CD4-positive, CD25-positive, alpha-beta regulatory T cell (primary cell): Measurements from ENCODE around the gene TTC7B. TPM values are rescaled to one million over a fixed set of nuclear protein-coding genes. Genes with fewer than 3 reads are reported as not detected.

Experiments
- ATAC-seq, 2 donors: fragments of 150-1000 bp; cut with Tn5 transposase; one replicate each; pipeline ENCODE4 v1.10.0; 2021; ENCODE audit warnings: low read depth in 2 of 2, moderate number of reproducible peaks in 2 of 2, moderate library complexity in 1 of 2
- DNase-seq, 3 donors: peaks; one replicate each; pipeline versions ENCODE4 v3.0.0 to v3.0.0-alpha.2; 2012 to 2022; ENCODE audit warnings: mixed read lengths in 1 of 3
- H3K27ac ChIP-seq: one replicate; pipeline ENCODE4 v1.7.0; 2013; ENCODE audit warnings: mild to moderate bottlenecking, low read length; ENCODE audit not compliant: insufficient read depth, poor library complexity, severe bottlenecking
- H3K27me3 ChIP-seq: one replicate; pipeline ENCODE4 v1.7.0; 2013; ENCODE audit warnings: low read length; ENCODE audit not compliant: control insufficient read depth, insufficient read depth
- H3K36me3 ChIP-seq: one replicate; pipeline ENCODE4 v1.7.0; 2013; ENCODE audit warnings: mild to moderate bottlenecking, low read length, moderate library complexity; ENCODE audit not compliant: control insufficient read depth, insufficient read depth
- H3K4me1 ChIP-seq: 2 replicates; pipeline ENCODE4 v1.7.0; 2013; ENCODE audit warnings: mild to moderate bottlenecking, low read length; ENCODE audit not compliant: insufficient read depth, control insufficient read depth, poor library complexity, severe bottlenecking
- H3K4me3 ChIP-seq: one replicate; pipeline ENCODE4 v1.7.0; 2013; ENCODE audit warnings: low read depth, mild to moderate bottlenecking, low read length, moderate library complexity
- H3K9me3 ChIP-seq, 2 experiments: 1 replicate in 1 of 2; 2 replicates in 1 of 2; pipeline ENCODE4 v1.7.0; 2013; ENCODE audit warnings: low read length in 2 of 2, mild to moderate bottlenecking in 1 of 2, moderate library complexity in 1 of 2; ENCODE audit not compliant: control insufficient read depth in 2 of 2
- H3K27ac Mint-ChIP-seq, 3 donors: one replicate each; pipeline ENCODE4 v1.8.0; 2020 to 2022; ENCODE audit warnings: mild to moderate bottlenecking in 3 of 3, mixed read lengths in 3 of 3, moderate library complexity in 2 of 3
- H3K27me3 Mint-ChIP-seq: one replicate; pipeline ENCODE4 v1.8.0; 2022; ENCODE audit warnings: mild to moderate bottlenecking, mixed read lengths
- H3K36me3 Mint-ChIP-seq: one replicate; pipeline ENCODE4 v1.8.0; 2020; ENCODE audit warnings: mixed read lengths
- H3K4me1 Mint-ChIP-seq, 4 donors: one replicate each; pipeline ENCODE4 v1.8.0; 2020 to 2022; ENCODE audit warnings: mixed read lengths in 4 of 4, mild to moderate bottlenecking in 1 of 4
- H3K4me3 Mint-ChIP-seq, 4 donors: one replicate each; pipeline ENCODE4 v1.8.0; 2020 to 2022; ENCODE audit warnings: mild to moderate bottlenecking in 4 of 4, mixed read lengths in 4 of 4, moderate library complexity in 3 of 4
- H3K9me3 Mint-ChIP-seq, 7 donors: one replicate each; pipeline ENCODE4 v1.8.0; 2020 to 2022; ENCODE audit warnings: mixed read lengths in 7 of 7, mild to moderate bottlenecking in 3 of 7, moderate library complexity in 2 of 7
- polyA plus RNA-seq, 4 donors: library from polyadenylated mRNA; unstranded; fragments of 300-500 nt; fragmentation: Illumina TruSeq; gene quantifications; one replicate each; pipeline ENCODE4 v1.2.3, GENCODE V29; 2021
- total RNA-seq: library from RNA; stranded (reverse); gene quantifications from one replicate; pipeline ENCODE4 v1.2.3, GENCODE V29; 2022

TTC7B gene
- total and polyA plus RNA-seq, 5 donors from 2014 or later: 0.88 to 7.8 (median 1.0) TPM

DNA sequence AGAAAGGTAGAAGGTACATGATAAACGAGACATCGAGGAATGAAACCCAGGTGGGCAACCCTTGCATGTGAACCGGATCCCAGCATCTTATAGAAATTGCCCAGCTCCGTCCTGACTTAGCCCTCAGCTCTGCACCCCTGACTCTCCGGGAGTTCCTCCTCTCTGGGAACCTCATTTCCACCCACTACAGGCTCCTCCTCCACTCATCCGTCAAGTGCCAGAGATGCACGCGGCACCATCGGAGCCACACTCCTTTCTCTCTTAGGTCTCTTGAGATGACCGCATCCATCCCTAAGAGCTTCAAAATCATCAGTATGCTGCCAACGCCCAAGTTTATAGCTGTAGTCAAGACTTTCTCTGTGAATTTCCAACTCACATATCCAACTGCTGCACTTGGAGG is 84.7 kb downstream of the TTC7B start:
- Histone ChIP-seq H3K4me3 (no peak overlapping the region), H3K36me3 (no peaks in the 10 kb centered on the region), H3K9me3 (no peaks in the 10 kb centered on the region), H3K27ac (no peak overlapping the region), H3K4me1 (no peaks in the 10 kb centered on the region), H3K27me3 (no peaks in the 10 kb centered on the region)
- H3K36me3 Mint-ChIP-seq: no peaks in the 10 kb centered on the region
- peaks cover 0 to 2% (median 0%) of the 10 kb centered on the region in 7 donors for H3K9me3 Mint-ChIP-seq
- peaks cover 17% of the 10 kb centered on the region for H3K27me3 Mint-ChIP-seq
- peak overlapping the region in 1 of 3 donors; percentile 25 for H3K27ac Mint-ChIP-seq
- H3K4me3 Mint-ChIP-seq: no peak overlapping the region
- DNase-seq (no peak), ATAC-seq (no peak)
- peaks cover 0 to 2% (median 0%) of the 10 kb centered on the region in 4 donors for H3K4me1 Mint-ChIP-seq

DNA sequence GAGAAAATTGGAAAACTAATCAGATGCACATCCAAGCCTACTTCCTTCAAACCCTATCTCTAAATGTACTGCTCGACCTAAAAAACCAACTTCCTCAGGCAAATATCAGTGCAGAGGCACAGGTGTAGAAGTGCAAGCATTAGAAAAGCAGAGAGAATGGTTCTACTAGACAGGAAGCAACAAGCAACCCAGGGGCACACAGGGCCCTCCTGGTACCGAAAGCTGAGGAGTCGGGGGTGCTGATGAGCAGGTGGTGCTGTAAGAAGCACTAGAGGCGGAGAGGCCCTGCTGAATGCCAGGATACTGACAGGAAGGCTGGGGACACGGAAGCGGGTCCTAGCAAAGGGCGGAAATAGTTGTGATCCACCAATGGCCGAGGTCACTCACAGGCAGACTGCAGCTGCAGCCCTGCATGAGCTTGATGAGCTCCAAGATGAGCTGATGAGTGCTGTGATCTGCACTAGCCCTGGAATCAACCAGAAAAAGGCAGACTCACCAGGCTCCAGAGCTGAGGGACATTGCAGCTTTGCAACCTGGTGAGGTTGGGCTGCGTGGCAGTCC is 85.9 kb downstream of the TTC7B start:
- Mint-ChIP-seq H3K27me3 (peaks cover 18% of the 10 kb centered on the region), H3K4me3 (peak overlapping the region in 1 of 4 donors; percentile 21), H3K9me3 (peaks cover 0 to 3% (median 0%) of the 10 kb centered on the region in 7 donors), H3K27ac (peak overlapping the region in 1 of 3 donors; percentile 52), H3K4me1 (peaks cover 0 to 2% (median 0%) of the 10 kb centered on the region in 4 donors), H3K36me3 (no peaks in the 10 kb centered on the region)
- no peak overlapping the region for H3K27ac ChIP-seq
- no peak for ATAC-seq
- no peak overlapping the region for H3K4me3 ChIP-seq
- H3K4me1 ChIP-seq: no peaks in the 10 kb centered on the region
- no peaks in the 10 kb centered on the region for H3K36me3 ChIP-seq
- H3K27me3 ChIP-seq: no peaks in the 10 kb centered on the region
- H3K9me3 ChIP-seq: no peaks in the 10 kb centered on the region
- DNase-seq: no peak

- H3K36me3 ChIP-seq: no peaks in the 10 kb centered on the region
- ATAC-seq (no peak), DNase-seq (no peak)
- Mint-ChIP-seq H3K4me3 (no peak overlapping the region), H3K9me3 (peaks cover 0 to 3% (median 0%) of the 10 kb centered on the region in 7 donors), H3K36me3 (no peaks in the 10 kb centered on the region), H3K27me3 (peaks cover 18% of the 10 kb centered on the region), H3K27ac (no peak overlapping the region), H3K4me1 (peaks cover 0 to 2% (median 0%) of the 10 kb centered on the region in 4 donors)
- H3K4me1 ChIP-seq: no peaks in the 10 kb centered on the region
- no peaks in the 10 kb centered on the region for H3K27me3 ChIP-seq
- no peaks in the 10 kb centered on the region for H3K9me3 ChIP-seq
- no peak overlapping the region for H3K4me3 ChIP-seq
- H3K27ac ChIP-seq: no peak overlapping the region
These were observed 87.3 kb downstream of the TTC7B start for GRCh38 chr14:90728951-90729350.

GRCh38 chr14:90727082-90727481 is 89.1 kb downstream of the TTC7B start:
- Mint-ChIP-seq H3K4me1 (peaks cover 0 to 2% (median 0%) of the 10 kb centered on the region in 4 donors), H3K27me3 (peaks cover 10% of the 10 kb centered on the region), H3K27ac (no peak overlapping the region), H3K4me3 (no peak overlapping the region), H3K9me3 (peaks cover 0 to 3% (median 0%) of the 10 kb centered on the region in 7 donors), H3K36me3 (no peaks in the 10 kb centered on the region)
- H3K36me3 ChIP-seq: no peaks in the 10 kb centered on the region
- peaks cover 5% of the 10 kb centered on the region for H3K27me3 ChIP-seq
- no peaks in the 10 kb centered on the region for H3K9me3 ChIP-seq
- H3K27ac ChIP-seq: no peak overlapping the region
- DNase-seq (no peak), ATAC-seq (no peak)
- no peaks in the 10 kb centered on the region for H3K4me1 ChIP-seq
- H3K4me3 ChIP-seq: no peak overlapping the region

DNA sequence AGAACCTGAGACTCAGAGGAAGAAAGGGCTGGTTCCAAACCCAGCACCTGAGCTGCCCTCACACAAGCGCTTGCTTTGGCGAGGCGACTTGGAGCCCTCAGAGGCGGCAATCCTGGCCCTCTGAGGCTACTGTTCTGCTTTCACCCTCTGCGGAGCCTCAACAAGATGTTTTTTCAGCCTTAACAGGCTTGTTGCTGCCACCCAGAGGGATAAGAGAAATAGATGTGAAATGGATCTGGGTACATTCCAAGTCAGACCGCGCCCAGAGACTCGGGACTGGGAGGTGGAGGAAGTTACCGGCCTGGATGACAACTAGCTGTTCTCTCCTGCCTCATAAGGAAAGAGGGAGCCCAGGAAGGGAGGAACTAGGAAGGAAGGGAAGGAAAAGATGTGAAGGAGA is 89.6 kb downstream of the TTC7B start:
- DNase-seq: no peak
- Mint-ChIP-seq H3K9me3 (peaks cover 0 to 3% (median 0%) of the 10 kb centered on the region in 7 donors), H3K36me3 (no peaks in the 10 kb centered on the region), H3K27me3 (peaks cover 10% of the 10 kb centered on the region), H3K4me1 (peaks cover 0 to 2% (median 0%) of the 10 kb centered on the region in 4 donors), H3K4me3 (no peak overlapping the region), H3K27ac (no peak overlapping the region)
- peaks cover 5% of the 10 kb centered on the region for H3K27me3 ChIP-seq
- no peak for ATAC-seq
- H3K4me3 ChIP-seq: no peak overlapping the region
- no peak overlapping the region for H3K27ac ChIP-seq
- H3K4me1 ChIP-seq: no peaks in the 10 kb centered on the region
- H3K36me3 ChIP-seq: no peaks in the 10 kb centered on the region
- H3K9me3 ChIP-seq: no peaks in the 10 kb centered on the region

GRCh38 chr14:90724866-90725265 is 91.4 kb downstream of the TTC7B start:
- H3K27ac Mint-ChIP-seq: no peak overlapping the region
- no peak overlapping the region for H3K4me3 ChIP-seq
- ATAC-seq (no peak), DNase-seq (no peak)
- no peak overlapping the region for H3K27ac ChIP-seq
- H3K27me3 Mint-ChIP-seq: peaks cover 5% of the 10 kb centered on the region
- H3K4me1 Mint-ChIP-seq: peaks cover 0 to 2% (median 0%) of the 10 kb centered on the region in 4 donors
- H3K4me3 Mint-ChIP-seq: no peak overlapping the region
- peaks cover 0 to 3% (median 0%) of the 10 kb centered on the region in 7 donors for H3K9me3 Mint-ChIP-seq
- no peaks in the 10 kb centered on the region for H3K36me3 ChIP-seq
- H3K27me3 ChIP-seq: peaks cover 5% of the 10 kb centered on the region
- H3K36me3 Mint-ChIP-seq: no peaks in the 10 kb centered on the region
- no peaks in the 10 kb centered on the region for H3K4me1 ChIP-seq
- H3K9me3 ChIP-seq: no peaks in the 10 kb centered on the region

DNA sequence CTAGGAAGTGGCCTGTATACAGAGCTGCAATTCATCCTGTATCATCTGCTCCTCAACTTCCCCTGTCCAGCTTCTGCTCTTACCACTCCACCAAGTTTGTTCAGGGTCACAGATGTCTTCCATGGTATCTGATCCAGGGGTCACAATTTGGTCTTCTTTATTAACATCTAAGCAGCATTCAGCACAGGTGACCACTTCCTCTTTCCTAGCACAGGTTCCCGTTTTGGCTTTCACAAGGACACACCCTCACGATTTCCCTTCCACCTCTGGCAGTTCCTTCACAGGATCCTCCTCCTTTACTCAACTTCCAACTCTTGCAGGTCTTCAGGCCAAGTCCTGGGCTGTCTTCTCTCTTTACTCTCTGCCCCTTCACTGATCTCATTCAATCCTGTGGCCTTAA is 93.6 kb downstream of the TTC7B start:
- ATAC-seq (no peak), DNase-seq (no peak)
- H3K9me3 Mint-ChIP-seq: peaks cover 0 to 3% (median 0%) of the 10 kb centered on the region in 7 donors
- peaks cover 5% of the 10 kb centered on the region for H3K27me3 Mint-ChIP-seq
- no peak overlapping the region for H3K4me3 ChIP-seq
- H3K36me3 Mint-ChIP-seq: no peaks in the 10 kb centered on the region
- no peak overlapping the region for H3K27ac Mint-ChIP-seq
- H3K4me1 ChIP-seq: no peaks in the 10 kb centered on the region
- peaks cover 5% of the 10 kb centered on the region for H3K27me3 ChIP-seq
- H3K4me1 Mint-ChIP-seq: no peaks in the 10 kb centered on the region
- no peak overlapping the region for H3K27ac ChIP-seq
- no peak overlapping the region for H3K4me3 Mint-ChIP-seq
- no peaks in the 10 kb centered on the region for H3K36me3 ChIP-seq
- no peaks in the 10 kb centered on the region for H3K9me3 ChIP-seq

- H3K4me3 Mint-ChIP-seq: no peak overlapping the region
- Histone ChIP-seq H3K27ac (no peak overlapping the region), H3K9me3 (no peaks in the 10 kb centered on the region), H3K36me3 (no peaks in the 10 kb centered on the region), H3K27me3 (peaks cover 5% of the 10 kb centered on the region), H3K4me3 (no peak overlapping the region), H3K4me1 (no peaks in the 10 kb centered on the region)
- no peak for ATAC-seq
- H3K27ac Mint-ChIP-seq: no peak overlapping the region
- peaks cover 6% of the 10 kb centered on the region for H3K27me3 Mint-ChIP-seq
- DNase-seq: no peak
- H3K36me3 Mint-ChIP-seq: no peaks in the 10 kb centered on the region
- H3K4me1 Mint-ChIP-seq: no peaks in the 10 kb centered on the region
- H3K9me3 Mint-ChIP-seq: peaks cover 0 to 3% (median 0%) of the 10 kb centered on the region in 7 donors
These were observed 94.5 kb downstream of the TTC7B start for GRCh38 chr14:90721619-90722305.
